Measurements from ENCODE around the gene CEBPB. TPM values are rescaled to one million over a fixed set of nuclear protein-coding genes. Genes with fewer than 3 reads are reported as not detected.

CEBPB gene
- total RNA-seq, 1 donor from 2014 or later: 0.78 TPM

DNA sequence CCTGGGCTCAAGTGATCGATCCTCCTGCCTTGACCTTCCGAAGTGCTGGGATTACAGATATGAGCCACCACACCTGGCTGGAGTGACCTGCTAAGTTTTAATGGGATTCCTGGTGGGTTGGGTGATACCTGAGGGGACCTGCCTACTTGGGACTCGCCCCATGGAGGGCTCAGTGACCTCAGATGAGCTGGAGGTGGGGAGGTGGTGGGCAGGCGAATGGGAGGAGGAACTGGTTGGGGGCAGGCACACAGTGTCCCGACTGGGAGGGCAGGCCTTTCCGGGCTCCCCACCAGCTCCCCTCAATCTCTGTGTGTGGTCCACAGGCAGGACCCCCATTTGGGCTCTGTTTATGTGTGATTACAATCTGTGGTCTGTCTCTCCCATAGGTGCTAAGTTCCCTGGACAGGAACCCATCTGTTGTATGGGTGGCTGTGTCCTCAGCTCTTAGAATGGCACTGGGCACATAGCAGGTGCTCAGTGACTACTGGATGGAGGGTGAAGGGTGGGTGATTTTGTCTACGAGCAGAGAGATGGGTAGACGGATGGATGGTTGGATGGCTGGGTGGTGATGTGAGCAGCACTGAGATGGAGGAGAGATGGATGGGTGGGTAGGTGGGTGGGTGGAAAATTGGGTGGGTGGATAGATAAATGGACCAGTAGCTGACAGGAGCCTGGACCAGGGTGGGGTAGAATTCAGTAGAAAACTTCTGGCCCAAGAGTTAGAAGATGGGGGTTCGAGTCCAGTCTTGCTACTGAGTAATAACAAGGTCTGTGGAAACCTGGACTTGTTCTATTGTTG is 23.8 kb downstream of the CEBPB start:
- DNase-seq: no peak

GRCh38 chr20:50215101-50215690 is 24.6 kb downstream of the CEBPB start:
- no peak for DNase-seq

- DNase-seq: no peak
Observed at GRCh38 chr20:50215926-50216325, 25.3 kb downstream of the CEBPB start.

GRCh38 chr20:50216543-50217206 is 26.0 kb downstream of the CEBPB start:
- DNase-seq: no peak

DNA sequence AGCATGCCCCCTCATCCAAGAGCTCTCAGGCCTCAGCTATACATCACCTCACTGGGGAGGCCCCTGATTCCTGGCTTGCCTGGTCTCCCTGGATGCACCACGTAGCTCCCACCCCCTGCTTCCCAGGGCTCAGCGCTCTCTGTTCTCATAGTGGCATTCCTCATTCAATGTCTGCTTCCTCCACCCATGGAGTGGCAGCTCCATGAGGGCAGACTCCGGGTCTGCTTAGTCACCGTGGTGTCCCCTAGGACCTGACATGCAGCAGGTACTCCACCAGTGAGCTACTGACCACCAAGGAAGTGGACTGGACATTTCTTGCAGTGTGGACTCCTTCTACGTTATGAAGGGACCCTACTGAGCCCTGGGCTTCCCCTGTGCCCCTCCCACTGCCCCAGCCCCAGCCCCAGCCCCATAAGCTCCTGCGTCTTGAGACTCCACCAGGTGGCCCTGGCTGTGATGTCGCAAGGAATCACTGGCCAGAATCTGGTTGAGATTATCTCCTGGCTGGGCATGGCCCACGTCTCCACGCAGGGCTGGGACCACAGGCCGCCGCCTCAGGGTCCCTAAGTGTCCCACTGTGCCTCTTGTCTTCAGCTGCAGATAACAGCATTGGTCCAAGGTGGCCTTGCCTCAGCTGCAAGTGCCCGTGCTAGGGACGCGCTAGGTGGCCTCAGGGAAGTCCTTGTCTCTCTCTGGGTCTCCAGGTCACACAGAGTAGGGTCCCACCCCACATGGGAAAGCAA is 26.7 kb downstream of the CEBPB start:
- DNase-seq: no peak

DNA sequence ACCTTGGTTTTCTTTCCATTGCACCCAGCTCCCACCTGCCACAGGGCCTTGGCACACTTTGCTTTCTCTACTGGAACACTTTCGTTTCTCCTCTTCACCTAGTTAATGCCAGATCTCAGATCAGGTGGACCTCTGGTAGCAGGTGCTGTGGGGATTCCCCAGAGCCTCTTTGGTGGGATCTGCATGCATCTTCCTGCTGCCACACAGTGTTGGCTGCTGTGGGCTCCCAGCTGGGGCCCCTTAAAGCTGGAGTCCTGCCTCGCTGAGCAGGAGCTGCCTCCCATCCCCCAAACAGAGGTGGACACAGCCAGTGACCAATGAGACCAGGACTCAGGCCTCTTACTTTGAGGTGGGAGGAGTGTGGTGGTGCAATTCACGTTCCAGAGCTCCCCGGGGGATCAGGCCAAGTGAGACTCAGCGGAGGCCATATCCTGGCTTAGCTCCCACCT is 28.4 kb downstream of the CEBPB start:
- no peak for DNase-seq

DNA sequence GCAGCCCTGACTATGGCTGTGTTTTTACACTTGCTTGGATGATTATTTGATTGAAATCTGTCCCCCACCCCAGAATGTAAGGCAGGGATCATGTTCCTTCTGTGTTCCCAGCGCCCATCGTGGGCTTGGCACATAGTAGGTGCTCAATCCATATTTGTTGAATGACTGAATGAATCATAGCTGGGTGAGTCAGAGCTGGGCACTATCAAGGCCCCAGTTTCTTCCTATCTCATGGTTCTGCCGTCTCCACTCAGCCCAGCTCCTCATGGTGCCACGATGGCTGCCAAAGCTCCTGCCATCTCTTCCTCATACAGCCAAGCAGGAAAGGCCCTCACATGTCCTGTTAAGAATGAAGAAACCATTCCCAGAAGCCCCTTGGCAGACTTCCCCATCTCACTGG is 29.0 kb downstream of the CEBPB start:
- DNase-seq: no peak

DNA sequence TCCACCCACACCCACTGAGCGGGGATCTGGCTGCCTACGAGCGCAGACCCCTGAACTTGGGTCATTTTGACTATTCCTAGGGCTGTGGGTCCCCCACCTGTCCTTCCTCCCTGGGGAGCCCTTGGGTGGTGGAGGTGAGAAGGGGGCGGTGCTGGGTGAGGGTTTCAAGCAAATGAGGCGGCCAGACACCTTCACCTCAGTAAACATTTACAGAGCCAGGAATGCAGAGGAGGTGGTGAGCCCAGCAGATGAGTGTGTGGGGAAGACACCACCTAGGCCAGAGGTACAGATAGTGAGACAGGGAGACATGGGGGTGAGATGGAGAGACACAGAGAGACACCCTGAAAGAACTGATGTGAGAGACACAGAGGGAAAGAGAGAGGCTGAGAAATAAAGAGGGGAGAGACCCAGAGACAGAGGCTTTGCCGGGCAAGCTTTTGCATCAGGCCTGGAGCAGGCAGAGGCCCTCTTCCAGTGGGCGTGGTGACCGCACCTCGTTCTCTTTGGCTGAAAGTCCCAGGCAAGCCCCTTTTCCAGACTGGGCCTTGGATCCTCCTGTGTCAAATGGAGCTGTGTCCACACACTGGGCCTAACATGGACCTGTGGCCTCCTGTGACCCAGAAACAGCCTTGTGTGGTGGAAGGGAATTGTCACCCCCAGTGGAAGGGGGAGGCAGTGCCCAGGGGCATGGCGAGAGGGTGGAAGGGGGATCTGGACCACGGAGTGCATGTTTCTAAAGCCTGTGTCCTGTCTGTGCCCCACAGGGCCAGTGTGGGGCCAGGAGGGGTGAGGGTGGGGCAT is 29.7 kb downstream of the CEBPB start:
- DNase-seq: no peak

- DNase-seq: no peak
Observed at GRCh38 chr20:50220894-50221365, 30.3 kb downstream of the CEBPB start.

DNA sequence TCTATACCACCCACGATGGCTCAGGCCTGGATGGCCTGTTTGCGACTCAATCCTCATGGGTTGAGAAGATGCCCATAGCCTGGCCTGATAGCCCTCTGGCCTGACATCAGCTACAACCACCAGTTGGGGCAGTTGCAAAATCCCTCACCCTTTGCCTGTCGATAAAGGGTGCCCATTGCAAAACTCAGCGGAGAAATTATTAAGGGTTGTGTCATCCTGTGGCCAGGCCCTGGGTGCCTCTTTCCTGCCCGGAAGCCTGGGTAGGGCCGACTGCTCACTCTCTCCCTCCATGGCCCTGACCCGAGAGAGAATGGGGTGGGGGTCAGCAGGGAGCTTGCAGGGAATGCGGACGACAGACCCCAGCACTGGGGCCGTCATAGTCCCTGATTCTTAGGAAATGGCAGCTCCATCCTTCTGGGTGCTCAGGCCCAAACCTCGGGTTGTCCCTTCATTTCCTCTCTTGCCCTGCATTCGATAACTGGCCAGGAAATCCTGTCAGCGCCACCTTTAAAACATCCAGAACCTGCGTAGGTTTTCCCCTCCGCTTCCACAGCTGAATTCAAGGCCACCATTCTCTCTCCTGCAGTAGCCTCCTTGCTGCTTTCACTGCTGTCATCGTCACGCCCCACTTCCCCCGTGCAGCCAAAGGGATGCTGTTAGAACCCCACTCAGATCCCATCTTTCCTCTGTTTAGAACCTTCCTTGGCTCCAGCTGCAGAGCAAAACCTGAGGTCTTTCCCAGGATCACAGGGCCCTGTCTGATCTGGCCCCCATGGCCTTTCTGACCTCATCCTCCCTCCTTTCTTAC is 31.1 kb downstream of the CEBPB start:
- no peak for DNase-seq

GRCh38 chr20:50222309-50223038 is 31.8 kb downstream of the CEBPB start:
- DNase-seq: no peak

DNA sequence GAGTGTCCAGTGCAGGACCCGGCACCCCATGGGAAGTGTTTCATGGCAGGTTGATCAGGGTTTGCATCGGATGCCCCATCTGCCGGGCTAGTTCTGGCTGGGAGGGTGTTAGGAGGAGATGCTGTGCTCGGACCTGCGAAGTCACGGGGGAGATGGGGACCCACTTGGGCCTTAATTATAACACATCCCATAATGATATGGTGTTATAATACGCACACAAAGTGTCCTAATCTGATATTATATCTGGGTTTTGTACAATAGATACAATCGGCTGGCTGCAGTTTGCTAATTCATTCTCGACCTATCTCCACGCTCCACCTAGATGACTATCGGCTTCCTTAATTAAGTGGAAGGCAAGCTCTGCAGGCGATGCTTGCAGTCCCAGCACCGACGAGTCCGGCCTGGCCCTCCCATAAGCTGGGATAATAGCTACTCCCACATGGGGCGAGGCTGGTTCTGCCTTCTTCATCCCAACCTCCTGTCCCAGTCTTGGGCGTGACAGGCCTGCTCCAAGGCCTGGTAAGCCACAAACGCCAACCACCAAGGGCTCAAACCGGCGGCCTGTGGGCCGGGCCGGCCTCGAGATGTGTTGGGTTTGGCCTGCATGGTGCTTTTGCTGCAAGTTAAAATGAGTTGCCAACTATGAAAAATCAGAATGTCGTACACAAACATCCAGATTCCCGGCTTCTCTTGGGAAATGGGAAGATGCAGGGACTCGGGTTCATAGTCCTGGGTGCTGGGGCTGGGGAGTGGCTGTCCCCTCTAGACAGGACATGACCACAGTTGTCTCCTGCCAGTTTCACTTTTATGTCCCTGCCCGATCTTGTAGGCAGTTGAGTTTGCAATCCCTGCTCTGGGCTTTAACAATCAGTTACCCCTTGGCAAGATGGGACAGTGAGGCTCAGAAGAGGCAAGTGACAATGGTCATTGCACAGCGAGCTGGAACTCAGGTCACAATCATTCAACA is 32.7 kb downstream of the CEBPB start:
- DNase-seq: no peak

DNA sequence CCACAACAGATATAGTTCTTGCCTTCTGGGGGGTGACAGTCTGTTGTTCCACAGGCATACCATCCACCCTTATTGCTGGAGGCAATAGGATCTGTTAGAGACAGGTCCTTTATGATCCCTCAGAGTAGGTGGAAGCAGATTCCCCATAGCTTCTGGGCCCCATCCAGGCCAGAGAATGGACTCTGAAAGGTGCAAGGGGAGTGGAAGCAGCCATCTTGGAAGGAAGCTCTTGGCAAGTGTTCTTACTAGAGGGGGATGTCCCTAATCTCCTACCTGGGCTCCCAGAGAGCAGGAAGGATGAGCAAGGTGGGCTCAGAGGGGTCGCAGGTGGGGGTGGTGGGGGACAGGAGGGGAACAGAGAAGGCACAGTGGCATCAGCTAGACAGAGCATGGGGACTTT is 33.4 kb downstream of the CEBPB start:
- no peak for DNase-seq

DNA sequence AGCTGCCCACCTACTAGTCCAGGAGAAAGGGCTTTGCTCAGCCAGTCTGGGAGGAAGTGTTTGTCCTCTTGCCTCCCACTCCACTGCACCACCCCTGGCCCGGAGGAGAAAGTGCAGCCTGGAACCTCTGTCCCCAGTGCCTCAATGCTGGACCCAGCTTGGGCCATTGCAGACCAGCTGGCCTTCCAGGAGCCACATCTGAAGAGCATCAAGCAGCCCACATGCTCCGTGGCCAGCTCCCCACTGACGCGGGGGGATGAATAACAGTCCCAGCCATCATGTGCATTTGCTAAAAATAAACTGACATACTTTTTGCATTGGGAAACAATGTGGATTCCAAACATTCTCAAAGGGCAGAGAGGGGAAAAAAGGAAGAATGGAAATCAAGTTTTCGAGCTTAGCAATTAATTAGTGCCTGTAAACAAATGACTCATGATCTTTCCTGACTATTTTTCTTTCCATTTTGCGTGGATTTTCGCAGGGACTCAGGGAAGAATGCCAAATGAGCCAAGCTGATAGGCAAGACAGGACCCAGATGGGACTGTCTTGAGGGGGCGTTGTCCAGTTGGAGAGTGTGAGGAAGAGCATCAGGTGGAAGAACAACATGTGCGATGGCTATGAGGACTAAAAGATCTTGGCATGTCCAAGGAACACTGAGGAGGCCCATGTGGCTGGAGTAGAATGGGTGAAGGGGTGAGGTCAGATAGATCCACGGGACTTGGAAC is 34.1 kb downstream of the CEBPB start:
- DNase-seq: peak; percentile 40

- DNase-seq: no peak
Observed at GRCh38 chr20:50226093-50226974, 35.7 kb downstream of the CEBPB start.

GRCh38 chr20:50227506-50227905 is 36.9 kb downstream of the CEBPB start:
- no peak for DNase-seq

GRCh38 chr20:50229156-50229607 is 38.6 kb downstream of the CEBPB start:
- no peak for DNase-seq
